Activated T-helper 17 cell treated with anti-CD3 and anti-CD28 coated beads, Interleukin-2, amount 50 U/mL, for 72 hours (primary cell): ENCODE data around the gene SLC23A2. TPM values are rescaled to one million over a fixed set of nuclear protein-coding genes. Genes with fewer than 3 reads are reported as not detected.

Source experiments
- ATAC-seq: fragments of 150-1000 bp; cut with Tn5 transposase; replicated peaks from 2 replicates; pipeline ENCODE4 v1.10.0; 2021; ENCODE audit warnings: mild to moderate bottlenecking, moderate library complexity
- H3K27ac Mint-ChIP-seq: one replicate; pipeline ENCODE4 v1.8.0; 2022; ENCODE audit warnings: mixed read lengths
- H3K27me3 Mint-ChIP-seq: one replicate; pipeline ENCODE4 v1.8.0; 2022; ENCODE audit warnings: mixed read lengths
- H3K36me3 Mint-ChIP-seq: one replicate; pipeline ENCODE4 v1.8.0; 2022; ENCODE audit warnings: low read depth, mild to moderate bottlenecking, mixed read lengths
- H3K4me1 Mint-ChIP-seq: one replicate; pipeline ENCODE4 v1.8.0; 2022; ENCODE audit warnings: mixed read lengths
- H3K4me3 Mint-ChIP-seq: one replicate; pipeline ENCODE4 v1.8.0; 2022; ENCODE audit warnings: mild to moderate bottlenecking, mixed read lengths
- H3K9me3 Mint-ChIP-seq: one replicate; pipeline ENCODE4 v1.8.0; 2022; ENCODE audit warnings: mixed read lengths
- total RNA-seq, 2 donors: library from RNA; stranded (reverse); gene quantifications; one replicate each; pipeline ENCODE4 v1.2.3, GENCODE V29; 2022

SLC23A2 gene
- total RNA-seq, 2 donors from 2014 or later, result 9.0 to 17.2 TPM

DNA sequence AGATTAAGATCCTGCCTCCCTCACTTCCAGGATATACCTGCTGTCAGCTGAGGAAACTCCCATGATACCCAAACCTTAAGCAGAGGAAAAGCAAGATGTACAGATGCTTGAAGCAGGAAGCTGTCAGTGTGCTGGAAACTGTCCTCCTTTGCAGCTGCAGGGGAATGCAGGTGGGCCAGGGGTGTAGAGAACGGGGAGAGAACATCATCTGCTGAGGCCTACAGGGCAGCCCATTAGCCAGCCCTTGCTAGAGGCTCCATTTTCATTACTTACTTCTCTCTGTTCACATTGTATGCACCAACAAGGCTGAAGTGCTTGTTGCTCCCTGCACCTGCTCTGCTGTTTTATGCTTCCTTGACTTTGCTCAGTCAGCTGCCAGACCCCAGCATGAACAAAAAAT lies 160.5 kb downstream of the SLC23A2 start:
- Mint-ChIP-seq H3K27me3 (no peaks in the 10 kb centered on the region), H3K27ac (no peak overlapping the region), H3K36me3 (no peaks in the 10 kb centered on the region), H3K4me1 (peaks cover 5% of the 10 kb centered on the region), H3K4me3 (no peak overlapping the region), H3K9me3 (no peaks in the 10 kb centered on the region)
- no peak for ATAC-seq

DNA sequence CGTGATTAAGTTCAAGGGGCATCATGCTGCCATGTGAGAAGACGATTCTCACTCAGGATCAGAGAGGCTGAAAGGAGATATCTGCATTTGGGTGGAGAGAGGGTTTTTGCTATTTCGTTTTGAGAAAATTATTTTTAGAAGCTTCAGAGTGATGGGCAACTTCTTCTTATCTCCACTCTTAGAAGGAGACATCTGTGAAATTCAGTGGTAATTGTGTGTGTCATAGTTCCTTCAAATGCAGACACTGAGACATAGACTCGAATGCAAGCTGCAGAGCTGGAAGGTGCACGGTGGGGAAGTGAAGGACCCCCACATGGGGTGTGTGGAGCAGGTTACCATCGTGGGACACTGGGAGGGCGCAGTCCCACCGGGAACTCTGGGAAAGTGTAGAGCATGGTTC lies 162.8 kb downstream of the SLC23A2 start:
- Mint-ChIP-seq H3K4me3 (no peak overlapping the region), H3K27ac (no peak overlapping the region), H3K4me1 (no peaks in the 10 kb centered on the region), H3K27me3 (no peaks in the 10 kb centered on the region), H3K36me3 (no peaks in the 10 kb centered on the region), H3K9me3 (no peaks in the 10 kb centered on the region)
- ATAC-seq, result no peak

DNA sequence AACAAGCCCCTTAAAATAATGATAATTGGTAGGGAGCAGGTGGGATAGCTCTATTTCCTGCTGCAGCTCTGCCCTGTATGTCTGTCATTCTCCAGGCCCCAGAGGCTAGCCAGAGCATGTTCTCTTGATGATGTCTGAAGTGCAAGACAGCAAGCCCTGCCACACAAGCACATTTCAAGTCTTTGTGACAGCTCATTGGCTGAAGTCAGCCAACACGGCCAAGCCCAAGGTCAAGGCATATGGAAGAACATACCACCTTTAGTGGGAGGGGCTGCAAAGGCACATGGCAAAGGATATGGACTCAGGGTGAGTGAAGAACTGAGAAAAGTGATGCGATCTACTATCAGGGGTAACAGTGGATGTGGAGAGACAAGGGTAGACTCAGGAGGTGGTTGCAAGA lies 163.6 kb downstream of the SLC23A2 start:
- no peak overlapping the region for H3K27ac Mint-ChIP-seq
- no peaks in the 10 kb centered on the region for H3K27me3 Mint-ChIP-seq
- no peak overlapping the region for H3K4me3 Mint-ChIP-seq
- H3K36me3 Mint-ChIP-seq, result no peaks in the 10 kb centered on the region
- no peaks in the 10 kb centered on the region for H3K9me3 Mint-ChIP-seq
- H3K4me1 Mint-ChIP-seq, result no peaks in the 10 kb centered on the region
- ATAC-seq, result no peak

DNA sequence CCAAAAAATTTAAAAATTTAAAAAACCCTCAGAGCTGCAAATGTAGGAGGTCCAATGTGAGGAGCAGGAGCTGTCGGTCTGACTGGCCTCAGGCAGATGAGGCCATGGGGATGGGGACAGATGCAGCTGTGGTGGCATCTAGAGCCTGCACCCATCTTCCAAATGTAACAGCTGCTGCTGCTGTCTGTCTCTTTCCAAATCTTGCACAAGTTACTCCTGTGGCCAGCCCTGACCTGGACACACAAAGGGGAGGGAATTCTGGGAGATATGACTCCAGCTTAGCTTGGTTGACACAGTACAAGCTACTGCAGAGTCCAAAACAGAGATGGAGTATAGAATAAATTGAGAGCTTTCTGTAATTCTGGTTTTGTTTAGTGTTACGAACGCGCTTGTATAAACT lies 164.4 kb downstream of the SLC23A2 start:
- H3K27me3 Mint-ChIP-seq, result no peaks in the 10 kb centered on the region
- no peak for ATAC-seq
- no peak overlapping the region for H3K27ac Mint-ChIP-seq
- H3K36me3 Mint-ChIP-seq, result no peaks in the 10 kb centered on the region
- no peaks in the 10 kb centered on the region for H3K4me1 Mint-ChIP-seq
- no peaks in the 10 kb centered on the region for H3K9me3 Mint-ChIP-seq
- H3K4me3 Mint-ChIP-seq, result no peak overlapping the region

DNA sequence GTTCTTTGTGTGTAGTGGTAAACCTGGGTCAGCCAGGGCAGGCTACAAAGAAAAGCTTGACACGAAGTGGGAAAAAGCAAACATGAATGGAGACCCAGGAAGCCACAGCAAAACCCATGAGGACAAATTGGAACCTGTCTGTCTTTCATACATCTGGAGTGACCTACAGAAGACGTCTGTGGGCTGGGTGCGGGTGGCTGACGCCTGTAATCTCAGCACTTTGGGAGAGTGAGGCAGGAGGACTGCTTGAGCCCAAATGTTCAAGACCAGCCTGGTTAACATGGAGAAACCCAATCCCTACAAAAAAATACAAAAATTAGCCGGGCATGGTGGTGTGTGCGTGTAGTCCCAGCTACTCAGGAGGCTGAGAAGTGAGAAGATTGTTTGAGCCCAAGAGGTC lies 164.8 kb downstream of the SLC23A2 start:
- H3K36me3 Mint-ChIP-seq, result no peaks in the 10 kb centered on the region
- no peaks in the 10 kb centered on the region for H3K4me1 Mint-ChIP-seq
- no peak for ATAC-seq
- no peak overlapping the region for H3K4me3 Mint-ChIP-seq
- H3K27ac Mint-ChIP-seq, result no peak overlapping the region
- no peaks in the 10 kb centered on the region for H3K9me3 Mint-ChIP-seq
- no peaks in the 10 kb centered on the region for H3K27me3 Mint-ChIP-seq

DNA sequence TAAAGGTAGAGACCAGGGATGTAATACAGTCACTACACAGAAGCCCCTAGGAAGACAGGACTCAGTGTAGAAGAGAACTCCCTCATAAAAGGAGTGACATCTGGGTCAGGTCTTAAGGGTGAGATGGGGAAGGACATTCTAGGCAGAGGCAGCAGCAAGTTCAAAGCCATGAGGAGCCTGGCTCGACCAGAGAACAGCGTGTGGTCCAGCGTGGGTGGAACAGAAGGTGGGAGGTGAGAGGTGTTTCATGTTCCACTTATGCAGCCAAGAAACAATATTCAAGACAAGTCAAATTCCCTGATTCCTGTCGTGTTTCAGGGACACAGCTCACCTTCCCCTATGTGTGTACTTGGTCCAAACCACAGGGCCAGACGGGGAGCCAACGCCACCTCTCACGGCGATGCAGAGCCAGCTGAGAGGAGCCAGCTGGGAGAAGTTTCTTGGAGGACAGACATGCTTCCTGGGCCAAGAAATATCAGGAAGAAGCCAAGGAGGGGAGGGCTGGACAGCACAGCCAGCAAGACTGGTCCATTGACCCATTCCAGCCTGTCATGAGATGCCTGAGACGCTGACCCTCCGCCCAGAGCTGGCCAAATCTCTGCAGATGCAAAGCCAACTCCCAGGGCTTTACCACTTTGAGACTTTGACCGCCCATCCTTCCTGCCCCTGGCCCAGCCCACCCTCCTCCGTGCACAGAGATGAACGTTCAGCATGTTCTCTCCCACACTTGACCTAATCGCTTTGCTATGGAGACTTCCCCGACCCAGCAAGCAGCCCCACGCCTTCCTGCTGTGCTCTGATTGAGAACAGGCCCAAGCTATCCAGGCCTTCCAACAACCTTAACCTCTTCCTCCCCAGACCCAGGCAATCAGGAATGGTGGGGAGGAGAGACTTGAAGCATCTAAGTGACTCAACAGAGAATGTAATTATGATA lies 165.8 kb downstream of the SLC23A2 start:
- Mint-ChIP-seq H3K27ac (no peak overlapping the region), H3K36me3 (no peaks in the 10 kb centered on the region), H3K4me3 (no peak overlapping the region), H3K4me1 (no peaks in the 10 kb centered on the region), H3K27me3 (no peaks in the 10 kb centered on the region), H3K9me3 (no peaks in the 10 kb centered on the region)
- no peak for ATAC-seq

DNA sequence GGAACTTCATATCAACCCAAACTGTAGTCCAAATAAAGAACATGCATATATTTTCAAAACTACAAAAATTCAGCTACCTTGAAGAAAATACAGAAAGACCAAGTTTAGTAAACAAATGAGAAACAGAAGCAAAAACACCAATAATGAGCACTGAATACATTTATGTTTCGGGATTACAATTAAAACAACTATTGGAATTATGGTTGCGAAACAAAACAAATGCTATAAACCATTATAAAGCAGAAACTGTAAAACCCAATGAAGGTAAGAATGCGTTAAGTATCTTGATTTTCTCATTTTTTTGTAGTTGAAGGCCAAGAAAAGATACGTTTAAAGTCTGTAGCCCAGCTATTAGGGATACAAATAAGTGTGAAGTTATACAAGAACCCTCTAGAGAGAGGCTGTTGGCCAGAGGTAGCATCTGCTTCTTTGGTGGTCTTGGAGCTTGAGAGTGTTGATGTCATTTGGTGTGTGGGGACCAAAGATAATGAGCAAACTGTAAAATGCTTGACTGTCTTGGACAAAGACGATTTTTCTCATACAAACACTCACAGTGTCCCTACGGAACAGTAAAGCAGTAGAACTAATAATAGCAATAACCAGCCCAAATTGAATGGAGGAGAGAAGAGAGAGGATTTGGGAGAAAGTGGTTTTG lies 168.1 kb downstream of the SLC23A2 start:
- Mint-ChIP-seq H3K27ac (no peak overlapping the region), H3K9me3 (no peaks in the 10 kb centered on the region), H3K27me3 (no peaks in the 10 kb centered on the region), H3K4me3 (no peak overlapping the region), H3K36me3 (no peaks in the 10 kb centered on the region), H3K4me1 (no peaks in the 10 kb centered on the region)
- no peak for ATAC-seq

DNA sequence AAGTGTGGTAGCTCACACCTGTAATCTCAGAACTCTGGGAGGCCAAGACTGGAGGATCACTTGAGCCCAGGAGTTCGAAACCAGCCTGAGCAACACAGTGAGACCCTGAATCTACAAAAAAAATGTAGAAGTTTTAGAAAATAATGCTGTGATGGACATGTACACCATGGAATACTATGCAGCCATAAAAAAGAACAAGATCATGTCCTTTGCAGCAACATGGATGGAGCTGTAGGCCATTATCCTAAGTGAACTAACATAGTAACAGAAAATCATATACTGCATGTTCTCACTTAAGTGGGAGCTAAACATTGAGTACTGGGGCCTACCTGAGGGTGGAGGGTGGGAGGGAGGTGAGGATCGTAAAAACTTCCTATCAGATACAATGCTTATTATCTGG lies 168.8 kb downstream of the SLC23A2 start:
- H3K27ac Mint-ChIP-seq, result no peak overlapping the region
- H3K4me1 Mint-ChIP-seq, result no peaks in the 10 kb centered on the region
- H3K36me3 Mint-ChIP-seq, result no peaks in the 10 kb centered on the region
- H3K9me3 Mint-ChIP-seq, result no peaks in the 10 kb centered on the region
- no peak overlapping the region for H3K4me3 Mint-ChIP-seq
- H3K27me3 Mint-ChIP-seq, result no peaks in the 10 kb centered on the region
- no peak for ATAC-seq

DNA sequence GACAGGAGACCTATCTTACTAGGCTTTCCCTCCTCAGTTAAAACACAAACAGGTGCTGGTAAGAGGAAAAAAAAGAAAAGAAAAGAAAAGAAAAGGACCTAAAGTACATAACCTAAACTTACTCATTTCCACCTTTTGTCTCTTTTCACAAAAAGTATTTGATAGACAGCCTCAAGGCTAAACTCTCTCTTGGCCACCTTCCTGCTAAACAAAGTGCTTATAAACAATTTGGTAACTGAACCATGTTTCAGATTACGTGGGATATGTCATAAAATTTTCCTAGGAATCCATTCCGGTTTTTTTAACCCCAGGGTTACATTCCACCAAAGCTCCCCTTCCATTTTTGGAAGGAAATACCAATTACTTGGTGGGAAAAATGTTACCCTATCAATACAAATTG lies 170.6 kb downstream of the SLC23A2 start:
- Mint-ChIP-seq H3K9me3 (no peaks in the 10 kb centered on the region), H3K27me3 (no peaks in the 10 kb centered on the region), H3K36me3 (no peaks in the 10 kb centered on the region), H3K27ac (no peak overlapping the region), H3K4me3 (no peak overlapping the region), H3K4me1 (no peaks in the 10 kb centered on the region)
- no peak for ATAC-seq

DNA sequence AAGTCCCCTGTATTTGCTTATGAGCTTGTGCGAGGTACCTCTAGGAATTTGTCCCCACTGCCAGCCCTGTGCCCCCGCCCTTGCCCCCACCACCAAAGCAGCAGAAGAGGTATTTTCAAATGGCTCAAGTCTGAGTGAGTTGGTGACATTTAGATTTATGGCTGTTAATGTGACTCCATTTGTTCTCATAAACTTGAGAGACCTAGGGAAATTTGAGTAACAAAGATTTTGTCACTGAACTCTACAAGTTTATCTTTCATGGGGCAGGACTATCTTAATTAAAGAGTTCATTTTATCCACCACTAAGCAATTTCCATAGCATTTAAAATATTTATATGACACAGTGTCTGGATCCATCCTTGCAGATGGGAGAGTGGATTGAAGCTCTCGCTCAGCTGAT lies 171.1 kb downstream of the SLC23A2 start:
- Mint-ChIP-seq H3K27me3 (no peaks in the 10 kb centered on the region), H3K4me1 (no peaks in the 10 kb centered on the region), H3K4me3 (no peak overlapping the region), H3K27ac (no peak overlapping the region), H3K36me3 (no peaks in the 10 kb centered on the region), H3K9me3 (no peaks in the 10 kb centered on the region)
- ATAC-seq, result no peak

DNA sequence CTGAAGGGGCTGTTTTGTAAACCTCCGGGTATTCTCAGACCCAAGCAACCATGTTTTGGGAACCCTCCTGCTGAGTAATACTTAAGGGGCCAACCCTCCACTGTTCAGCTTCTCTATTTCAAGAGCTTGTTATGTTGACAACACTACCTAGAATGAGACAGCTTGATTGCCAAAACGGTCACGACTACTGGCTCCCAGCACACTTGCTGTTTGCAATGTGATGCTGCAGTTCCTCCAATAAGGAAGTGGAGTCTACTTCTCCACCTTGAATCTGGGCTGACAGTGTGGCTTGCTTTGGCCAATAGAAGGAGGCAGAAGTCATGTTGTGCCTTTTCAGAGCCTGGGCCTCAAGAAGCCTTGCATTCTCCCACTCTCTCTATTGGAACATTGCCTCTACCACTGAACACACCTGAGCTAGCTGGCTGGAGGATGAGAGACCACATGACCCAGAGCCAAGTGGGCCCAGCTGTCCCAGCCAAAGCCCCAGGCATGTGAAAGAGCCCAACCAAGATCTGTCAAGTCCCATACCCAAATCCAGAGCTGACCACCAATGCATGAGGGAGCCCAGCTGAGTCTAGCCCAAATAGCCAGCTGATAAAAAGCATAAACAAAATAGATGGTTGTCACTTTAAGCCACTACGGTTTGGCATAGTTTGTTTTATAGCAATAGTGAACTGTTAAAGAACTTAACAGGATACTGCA lies 171.6 kb downstream of the SLC23A2 start:
- no peaks in the 10 kb centered on the region for H3K9me3 Mint-ChIP-seq
- no peaks in the 10 kb centered on the region for H3K27me3 Mint-ChIP-seq
- no peak for ATAC-seq
- no peaks in the 10 kb centered on the region for H3K36me3 Mint-ChIP-seq
- no peaks in the 10 kb centered on the region for H3K4me1 Mint-ChIP-seq
- H3K27ac Mint-ChIP-seq, result no peak overlapping the region
- no peak overlapping the region for H3K4me3 Mint-ChIP-seq

DNA sequence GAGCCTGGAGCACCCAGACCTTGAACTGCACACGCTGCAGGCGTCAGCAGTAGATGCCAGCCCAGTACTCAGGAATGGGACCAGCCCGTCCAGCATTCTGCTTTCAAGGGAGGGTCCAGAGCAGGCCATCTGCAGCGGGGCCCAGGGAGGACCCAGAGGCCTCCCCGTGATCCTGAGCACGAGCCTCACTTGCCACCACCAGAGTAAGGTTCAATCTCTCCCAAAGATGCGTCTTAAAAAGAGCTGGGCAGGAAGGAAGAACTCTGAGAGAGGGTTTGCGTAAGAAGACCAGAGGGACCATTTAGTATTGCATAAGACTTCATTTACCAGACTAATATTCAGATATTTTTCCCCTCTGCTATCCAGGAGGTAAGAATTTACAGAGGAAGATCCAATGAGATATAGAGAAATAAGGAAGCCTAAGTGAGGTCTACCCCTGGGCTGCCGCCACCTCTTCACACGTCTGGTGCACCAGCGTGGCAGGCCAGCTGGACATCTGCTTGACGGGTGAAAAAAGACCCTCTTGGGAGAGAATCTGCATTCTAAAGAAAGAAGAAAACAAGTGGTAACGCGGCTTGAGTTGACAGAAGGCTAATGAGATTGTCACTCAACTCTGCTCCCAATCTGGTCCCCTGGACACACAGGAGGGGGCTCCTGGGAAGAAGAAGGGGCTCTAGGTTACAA lies 172.3 kb downstream of the SLC23A2 start:
- no peak for ATAC-seq
- H3K4me3 Mint-ChIP-seq, result no peak overlapping the region
- peak overlapping the region; percentile 6 for H3K27ac Mint-ChIP-seq
- no peaks in the 10 kb centered on the region for H3K27me3 Mint-ChIP-seq
- no peaks in the 10 kb centered on the region for H3K9me3 Mint-ChIP-seq
- no peaks in the 10 kb centered on the region for H3K4me1 Mint-ChIP-seq
- H3K36me3 Mint-ChIP-seq, result no peaks in the 10 kb centered on the region

DNA sequence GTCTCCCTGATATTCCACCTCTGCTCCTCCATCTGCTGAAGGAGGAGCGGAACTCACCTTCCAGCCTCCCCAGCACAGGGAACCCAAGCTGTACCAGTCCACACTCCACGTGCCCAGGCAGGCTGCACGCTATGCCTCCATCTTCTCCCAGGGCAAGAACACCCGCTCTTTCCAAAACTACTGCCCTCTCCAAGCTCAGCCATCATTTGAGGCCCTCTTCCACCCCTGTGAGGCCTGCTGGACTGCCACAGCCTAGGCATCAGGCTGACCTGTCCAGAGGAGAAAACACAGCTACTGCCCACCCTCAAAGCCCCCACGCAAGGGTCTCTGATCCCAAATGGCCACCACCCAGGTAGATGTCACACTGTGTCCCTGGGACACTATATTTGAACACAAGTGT lies 179.7 kb downstream of the SLC23A2 start:
- ATAC-seq, result no peak
- H3K9me3 Mint-ChIP-seq, result no peaks in the 10 kb centered on the region
- H3K4me3 Mint-ChIP-seq, result peak overlapping the region; percentile 89
- H3K27me3 Mint-ChIP-seq, result no peaks in the 10 kb centered on the region
- peaks cover 49% of the 10 kb centered on the region for H3K36me3 Mint-ChIP-seq
- H3K27ac Mint-ChIP-seq, result peak overlapping the region; percentile 84
- H3K4me1 Mint-ChIP-seq, result peaks cover 14% of the 10 kb centered on the region

DNA sequence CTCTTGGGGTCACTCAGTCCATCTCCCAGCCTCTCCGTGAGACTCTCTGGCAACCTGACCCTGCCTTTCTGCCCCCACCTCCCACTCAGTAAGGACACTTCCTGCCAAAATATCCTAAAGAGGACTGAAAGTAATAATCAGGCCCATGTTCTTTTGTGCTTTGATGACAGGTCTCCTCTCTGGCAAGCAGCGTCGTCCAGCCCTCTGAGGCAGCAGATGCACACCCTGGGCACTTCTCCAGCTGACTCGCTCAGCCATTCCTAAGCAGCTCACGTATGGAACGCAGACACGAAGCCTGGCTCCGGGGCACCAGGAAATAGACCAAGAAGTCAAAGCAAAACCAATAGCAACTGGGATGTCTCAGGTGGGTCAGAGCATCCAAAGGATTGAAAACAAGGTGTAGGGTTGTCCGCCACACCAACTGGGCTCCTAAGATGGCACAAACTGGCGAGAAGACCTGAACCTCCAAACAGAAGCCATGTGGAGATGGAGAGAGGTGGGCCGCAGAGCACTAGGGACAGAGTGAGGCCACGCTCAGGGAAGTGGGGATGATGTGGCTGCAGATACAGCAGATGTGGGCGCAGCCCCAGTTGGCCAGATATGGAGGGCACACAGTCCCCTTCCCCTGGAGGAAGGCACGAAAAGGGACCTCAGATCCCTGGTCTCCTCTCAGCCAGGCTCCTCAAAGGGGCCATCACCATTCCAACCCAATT lies 180.3 kb downstream of the SLC23A2 start:
- no peaks in the 10 kb centered on the region for H3K9me3 Mint-ChIP-seq
- H3K4me1 Mint-ChIP-seq, result peaks cover 19% of the 10 kb centered on the region
- H3K27me3 Mint-ChIP-seq, result no peaks in the 10 kb centered on the region
- no peak for ATAC-seq
- H3K36me3 Mint-ChIP-seq, result peaks cover 49% of the 10 kb centered on the region
- H3K27ac Mint-ChIP-seq, result peak overlapping the region; percentile 36
- peak overlapping the region; percentile 89 for H3K4me3 Mint-ChIP-seq
